C4-2B (cell line): ENCODE measurements around the gene PIK3CD.

ENCODE experiments used
- H3K27ac ChIP-seq: fragments of 450-650 bp; 2 replicates; pipeline ENCODE4 v1.5.1; 2017
- CTCF ChIP-seq: fragments of 450-650 bp; conservative IDR thresholded peaks from 2 replicates; pipeline ENCODE4 v1.5.1; 2017; ENCODE audit warnings: mild to moderate bottlenecking
- ZFX ChIP-seq: fragments of 450-650 bp; IDR thresholded peaks from 2 replicates; pipeline ENCODE4 v1.6.1; 2017

PIK3CD gene

GRCh38 chr1:9715536-9716226 lies 64.2 kb downstream of the PIK3CD start:
- no peak for TF ChIP-seq CTCF
- TF ChIP-seq ZFX: no peak
- H3K27ac ChIP-seq: no peak overlapping the region

- no peak overlapping the region for H3K27ac ChIP-seq
- TF ChIP-seq CTCF (no peak), ZFX (no peak)
Measured at GRCh38 chr1:9716404-9717192, 65.1 kb downstream of the PIK3CD start.

GRCh38 chr1:9717193-9718005 lies 65.9 kb downstream of the PIK3CD start:
- TF ChIP-seq ZFX (no peak), CTCF (no peak)
- H3K27ac ChIP-seq: no peak overlapping the region

GRCh38 chr1:9718006-9718680 lies 66.6 kb downstream of the PIK3CD start:
- TF ChIP-seq CTCF (no peak), ZFX (no peak)
- H3K27ac ChIP-seq: no peak overlapping the region

GRCh38 chr1:9719978-9720722 lies 68.6 kb downstream of the PIK3CD start:
- no peak for TF ChIP-seq ZFX
- H3K27ac ChIP-seq: no peak overlapping the region

GRCh38 chr1:9720785-9721605 lies 69.5 kb downstream of the PIK3CD start:
- no peak overlapping the region for H3K27ac ChIP-seq
- TF ChIP-seq CTCF (no peak), ZFX (no peak)
